Measurements from ENCODE around the gene PITPNM3.

DNA sequence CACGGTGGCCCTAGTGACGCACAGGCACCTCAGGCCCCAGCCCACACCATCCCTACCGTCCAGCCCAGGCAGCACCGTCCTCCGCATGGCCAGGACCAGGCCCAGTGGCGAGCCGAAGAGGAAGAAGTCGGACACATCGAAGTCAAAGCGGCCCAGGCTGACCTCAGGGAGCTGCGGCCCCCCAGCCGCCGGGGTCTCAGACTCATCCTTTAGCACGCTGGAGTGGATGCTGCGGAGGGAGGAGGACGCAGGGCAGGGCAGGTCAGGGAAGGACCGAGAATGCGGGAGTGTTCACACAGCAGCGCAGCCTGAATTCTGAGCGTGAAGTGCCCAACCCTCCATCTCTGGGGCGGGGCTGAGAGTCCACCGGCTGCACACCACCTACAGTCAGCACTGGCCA lies 82.0 kb downstream of the PITPNM3 start:
- TF ChIP-seq, protein P1, sequence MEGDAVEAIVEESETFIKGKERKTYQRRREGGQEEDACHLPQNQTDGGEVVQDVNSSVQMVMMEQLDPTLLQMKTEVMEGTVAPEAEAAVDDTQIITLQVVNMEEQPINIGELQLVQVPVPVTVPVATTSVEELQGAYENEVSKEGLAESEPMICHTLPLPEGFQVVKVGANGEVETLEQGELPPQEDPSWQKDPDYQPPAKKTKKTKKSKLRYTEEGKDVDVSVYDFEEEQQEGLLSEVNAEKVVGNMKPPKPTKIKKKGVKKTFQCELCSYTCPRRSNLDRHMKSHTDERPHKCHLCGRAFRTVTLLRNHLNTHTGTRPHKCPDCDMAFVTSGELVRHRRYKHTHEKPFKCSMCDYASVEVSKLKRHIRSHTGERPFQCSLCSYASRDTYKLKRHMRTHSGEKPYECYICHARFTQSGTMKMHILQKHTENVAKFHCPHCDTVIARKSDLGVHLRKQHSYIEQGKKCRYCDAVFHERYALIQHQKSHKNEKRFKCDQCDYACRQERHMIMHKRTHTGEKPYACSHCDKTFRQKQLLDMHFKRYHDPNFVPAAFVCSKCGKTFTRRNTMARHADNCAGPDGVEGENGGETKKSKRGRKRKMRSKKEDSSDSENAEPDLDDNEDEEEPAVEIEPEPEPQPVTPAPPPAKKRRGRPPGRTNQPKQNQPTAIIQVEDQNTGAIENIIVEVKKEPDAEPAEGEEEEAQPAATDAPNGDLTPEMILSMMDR (conservative IDR thresholded peaks at IDR 0.05 in 1 of 2, IDR thresholded peaks at IDR 0.05 in 1 of 2; ENCODE audit: extremely low read depth in 1 of 2, insufficient read depth in 1 of 2, low read depth in 1 of 2, low read length in 2 of 2), result no peak
- no peak for TF ChIP-seq EZH2 (IDR thresholded peaks at IDR 0.05; ENCODE audit: borderline replicate concordance, low read length)
